AG10803 (cell line): Measurements from ENCODE around the gene ETV6.

Experiments used
- DNase-seq: peaks from one replicate; pipeline ENCODE4 v3.0.0; 2010; ENCODE audit warnings: low read depth
- H3K4me3 ChIP-seq: 2 replicates; pipeline ENCODE4 v1.5.1; 2011; ENCODE audit warnings: mild to moderate bottlenecking, low read length, control low read depth
- TF ChIP-seq, protein P1 (sequence below): conservative IDR thresholded peaks from 2 replicates; pipeline ENCODE4 v1.5.1; 2011; ENCODE audit warnings: mild to moderate bottlenecking, low read length, control low read depth, inconsistent platforms

The ETV6 gene

DNA sequence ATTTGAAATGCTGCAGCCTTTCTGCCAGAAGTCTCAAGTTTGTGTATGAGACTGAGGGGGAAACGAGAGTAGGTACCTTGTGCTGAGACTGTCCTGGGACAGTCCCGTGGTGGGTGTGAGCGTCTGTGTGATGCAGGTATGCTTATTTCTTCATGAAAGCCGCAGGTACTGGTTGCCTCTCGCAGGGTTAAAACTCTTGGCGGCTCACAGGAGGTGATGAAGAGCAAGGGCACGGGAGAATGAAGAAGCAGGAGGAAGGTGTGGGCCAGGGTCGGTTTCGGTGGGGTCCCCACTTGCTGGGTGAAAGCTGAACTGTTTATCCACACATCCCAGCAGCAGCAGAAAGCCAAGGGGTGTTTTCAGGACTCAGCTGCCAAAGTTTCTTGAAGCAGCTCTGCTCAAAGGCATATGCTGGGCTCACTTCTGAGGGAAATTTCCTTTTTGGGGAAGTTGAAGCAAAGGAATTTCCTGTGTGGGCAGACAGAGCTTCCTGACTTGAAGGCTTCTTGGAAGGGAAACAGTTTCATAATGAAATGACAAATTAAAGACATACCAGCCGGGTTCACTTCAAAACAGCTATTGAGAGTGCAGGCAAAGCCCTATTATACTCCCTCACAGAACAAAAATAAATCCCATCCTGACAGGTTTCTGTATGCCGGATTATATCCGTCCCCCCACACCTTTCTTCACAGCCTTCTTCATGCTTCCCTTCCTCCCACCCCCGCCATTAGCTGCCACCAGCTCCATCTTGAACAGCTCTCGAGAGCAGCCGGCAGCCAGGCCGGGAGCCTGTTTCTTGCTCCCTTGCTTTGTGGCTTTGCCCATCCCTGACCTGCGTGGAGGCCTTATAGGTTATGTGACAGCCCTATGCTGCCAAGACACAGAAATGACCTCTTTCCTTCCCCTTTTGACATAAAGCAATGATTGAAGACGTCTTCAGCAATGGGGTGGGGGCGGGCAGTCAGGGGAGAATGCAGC lies 116.6 kb downstream of the ETV6 start:
- peak overlapping the region; percentile 5; the same call in 1 of the 2 replicates for H3K4me3 ChIP-seq
- peak; percentile 89 for DNase-seq
- TF ChIP-seq, protein P1, sequence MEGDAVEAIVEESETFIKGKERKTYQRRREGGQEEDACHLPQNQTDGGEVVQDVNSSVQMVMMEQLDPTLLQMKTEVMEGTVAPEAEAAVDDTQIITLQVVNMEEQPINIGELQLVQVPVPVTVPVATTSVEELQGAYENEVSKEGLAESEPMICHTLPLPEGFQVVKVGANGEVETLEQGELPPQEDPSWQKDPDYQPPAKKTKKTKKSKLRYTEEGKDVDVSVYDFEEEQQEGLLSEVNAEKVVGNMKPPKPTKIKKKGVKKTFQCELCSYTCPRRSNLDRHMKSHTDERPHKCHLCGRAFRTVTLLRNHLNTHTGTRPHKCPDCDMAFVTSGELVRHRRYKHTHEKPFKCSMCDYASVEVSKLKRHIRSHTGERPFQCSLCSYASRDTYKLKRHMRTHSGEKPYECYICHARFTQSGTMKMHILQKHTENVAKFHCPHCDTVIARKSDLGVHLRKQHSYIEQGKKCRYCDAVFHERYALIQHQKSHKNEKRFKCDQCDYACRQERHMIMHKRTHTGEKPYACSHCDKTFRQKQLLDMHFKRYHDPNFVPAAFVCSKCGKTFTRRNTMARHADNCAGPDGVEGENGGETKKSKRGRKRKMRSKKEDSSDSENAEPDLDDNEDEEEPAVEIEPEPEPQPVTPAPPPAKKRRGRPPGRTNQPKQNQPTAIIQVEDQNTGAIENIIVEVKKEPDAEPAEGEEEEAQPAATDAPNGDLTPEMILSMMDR, result no peak

DNA sequence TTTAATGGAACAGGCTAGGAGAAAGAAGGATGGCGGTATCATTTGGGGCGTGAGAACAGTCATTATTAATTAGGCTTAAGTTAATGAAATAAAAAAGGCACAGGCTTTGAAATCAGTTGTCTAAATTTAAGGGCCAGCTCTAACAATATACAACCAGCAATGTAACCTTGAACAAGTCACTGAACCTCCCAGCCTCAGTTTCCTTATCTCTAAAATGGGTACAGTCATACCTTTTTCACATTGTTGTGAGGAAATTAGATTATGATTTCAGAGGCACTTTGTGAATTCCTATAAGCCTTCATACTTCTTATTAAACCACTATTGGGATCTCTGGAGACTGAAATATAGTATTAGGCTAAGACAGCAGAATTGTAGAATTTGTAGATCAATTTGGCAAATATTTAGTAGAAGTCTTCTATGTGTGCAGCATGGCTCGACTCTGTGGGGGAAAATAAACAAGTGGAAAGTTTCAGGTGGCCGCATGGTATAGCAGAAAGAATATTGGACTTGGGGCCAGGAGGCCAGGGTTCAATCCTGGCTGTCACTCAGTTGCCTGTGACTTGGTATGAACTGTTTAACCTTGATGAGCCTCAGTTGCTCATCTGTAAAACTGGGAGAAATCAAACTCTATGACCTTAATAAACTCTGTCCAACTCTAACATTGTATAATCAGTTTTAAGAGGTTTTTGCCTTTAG lies 117.7 kb downstream of the ETV6 start:
- no peak overlapping the region for H3K4me3 ChIP-seq
- no peak for DNase-seq
- TF ChIP-seq, protein P1, result no peak

DNA sequence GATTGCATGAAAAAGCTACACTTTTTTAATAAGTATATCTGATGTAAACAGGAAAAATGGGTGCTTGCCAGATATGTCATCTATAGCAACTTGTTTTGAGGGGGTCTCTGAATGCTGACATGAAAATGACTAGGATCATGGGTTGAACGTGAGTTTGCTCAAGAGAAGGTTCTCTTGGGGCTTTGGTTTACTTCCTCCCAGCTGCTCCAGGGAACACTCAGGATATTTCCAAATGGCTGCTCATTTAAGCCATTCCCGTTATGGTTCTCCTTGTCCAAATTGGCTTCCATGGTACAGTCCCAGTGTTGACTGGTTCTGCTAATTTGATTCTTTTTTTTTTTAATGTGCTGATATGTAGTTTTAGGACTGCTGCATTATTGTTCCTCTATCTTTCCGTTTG lies 118.3 kb downstream of the ETV6 start:
- TF ChIP-seq, protein P1, result no peak
- no peak for DNase-seq
- no peak overlapping the region for H3K4me3 ChIP-seq

DNA sequence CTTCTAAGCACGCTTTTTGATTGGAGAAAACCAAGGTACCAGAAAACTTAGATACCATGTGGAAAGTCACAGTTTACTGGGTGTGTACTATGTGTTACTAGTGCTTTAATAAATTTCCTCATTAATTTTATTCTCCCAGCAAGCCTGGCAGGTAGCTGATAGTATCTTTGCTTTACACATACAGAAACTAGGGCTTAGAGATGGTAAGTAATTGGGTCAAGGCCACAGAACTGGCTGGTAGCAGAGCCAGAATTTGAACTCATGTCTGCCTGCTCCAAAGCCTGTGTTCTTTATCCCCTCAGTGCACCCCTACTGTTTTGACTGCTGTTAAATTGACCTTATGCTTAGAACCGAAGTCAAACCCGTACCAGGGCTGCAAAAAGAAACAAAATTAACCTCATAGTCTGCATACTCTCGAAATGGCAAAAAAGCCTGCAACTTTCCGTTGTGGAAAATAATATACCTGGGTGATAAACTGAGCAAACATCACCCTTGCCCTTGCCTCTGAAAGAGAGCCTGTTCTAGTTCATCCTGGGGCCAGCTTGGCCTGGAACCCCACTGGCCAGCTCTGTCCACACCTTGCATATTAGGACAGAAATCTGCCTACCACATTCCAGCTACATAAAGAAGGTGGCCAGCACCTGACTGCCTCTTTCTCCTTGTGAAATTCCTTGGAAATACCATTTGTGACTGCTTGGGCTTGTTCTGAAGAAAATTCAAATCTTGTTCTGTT lies 118.9 kb downstream of the ETV6 start:
- TF ChIP-seq, protein P1, result no peak
- DNase-seq, result no peak
- H3K4me3 ChIP-seq, result no peak overlapping the region

DNA sequence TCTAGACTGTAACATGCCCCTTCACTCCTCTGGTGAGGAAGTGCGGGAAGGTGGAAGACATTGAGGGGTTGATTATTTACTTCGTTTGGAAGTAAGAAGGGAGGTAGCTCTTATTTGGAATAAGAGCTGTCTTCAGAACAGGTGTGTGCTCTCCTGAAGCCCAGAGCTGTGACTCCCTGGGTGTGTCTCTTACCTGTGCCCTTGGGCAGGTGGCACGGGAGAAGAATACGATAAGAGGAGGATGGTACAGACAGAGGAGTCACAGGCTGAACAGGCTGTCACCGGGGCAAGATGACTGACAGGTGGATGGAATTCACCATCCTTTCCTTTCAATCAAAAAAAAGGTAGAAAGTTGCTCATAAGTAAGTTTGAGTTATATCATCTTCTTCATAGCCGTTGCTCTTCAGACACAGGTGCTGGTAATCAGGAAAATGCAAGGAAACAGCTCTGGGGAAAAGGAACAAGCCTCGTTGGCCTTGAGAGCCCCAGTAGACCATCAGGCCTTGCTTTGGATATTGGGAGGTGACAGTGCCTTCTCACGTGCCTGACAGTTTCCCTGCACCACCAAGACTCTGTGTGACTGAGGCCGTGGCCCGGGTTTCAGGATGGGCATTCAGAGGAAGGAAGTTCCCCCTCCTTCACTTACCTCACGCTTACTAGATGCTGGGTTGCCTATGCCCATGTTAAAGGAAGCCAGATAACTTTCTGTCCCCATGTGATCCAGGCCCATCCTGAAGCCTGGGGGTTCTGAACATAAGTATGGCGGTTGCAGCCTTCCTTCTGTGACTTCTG lies 120.4 kb downstream of the ETV6 start:
- no peak overlapping the region for H3K4me3 ChIP-seq
- TF ChIP-seq, protein P1, result no peak
- DNase-seq, result no peak

DNA sequence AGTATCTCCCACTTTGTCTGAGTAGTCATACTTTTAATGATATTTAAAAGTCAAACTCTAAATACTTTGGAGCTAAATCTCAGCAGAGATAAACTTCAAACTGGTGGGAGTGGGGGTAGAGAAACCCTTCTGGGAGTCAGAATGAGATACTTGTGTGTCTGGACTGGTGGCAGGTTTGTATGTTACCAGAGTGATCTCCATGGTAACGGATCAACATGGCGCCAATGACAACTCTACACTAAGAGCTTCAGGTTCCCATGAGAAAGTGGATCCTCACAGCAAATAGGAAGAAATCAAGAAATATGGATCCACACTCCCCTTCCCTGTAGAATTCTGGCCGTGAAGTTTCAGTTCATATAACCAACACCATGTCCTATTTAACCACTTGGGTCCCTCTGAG lies 121.9 kb downstream of the ETV6 start:
- TF ChIP-seq, protein P1, result no peak
- no peak overlapping the region for H3K4me3 ChIP-seq
- DNase-seq, result peak; percentile 26
